Fibroblast of mammary gland (primary cell): ENCODE measurements around the gene CDC42EP2.
A peak's percentile ranks its signal among the peaks of the same experiment; 100 is the strongest.

Source experiments
- DNase-seq: peaks from one replicate; pipeline ENCODE4 v3.0.0-alpha.2; 2010; ENCODE audit warnings: low read depth
- H3K4me3 ChIP-seq: 2 replicates; pipeline ENCODE4 v1.5.1; 2011; ENCODE audit warnings: low read depth, mild to moderate bottlenecking, low read length, moderate library complexity; ENCODE audit not compliant: control insufficient read depth
- TF ChIP-seq, protein P1 (sequence below): conservative IDR thresholded peaks from 2 replicates; pipeline ENCODE4 v1.5.1; 2011; ENCODE audit warnings: low read depth, low read length, inconsistent platforms; ENCODE audit not compliant: control insufficient read depth, insufficient read depth

CDC42EP2 gene

DNA sequence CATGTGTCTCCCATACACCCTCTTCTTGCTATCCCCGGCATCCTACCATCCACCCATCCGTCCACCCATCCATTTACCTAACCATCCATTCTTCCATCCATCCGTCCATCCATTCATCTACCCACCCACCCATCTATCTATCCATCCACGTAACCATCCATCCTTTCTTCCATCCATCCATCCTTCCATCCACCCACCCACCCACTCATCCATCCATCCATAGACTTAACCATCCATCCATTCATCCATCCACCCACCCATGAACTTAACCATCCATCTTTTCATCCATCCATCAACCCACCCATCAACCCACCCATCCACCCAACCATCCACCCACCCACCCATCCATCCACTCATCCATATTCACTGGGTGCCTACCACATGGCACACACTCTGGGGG, 10.6 kb upstream of the CDC42EP2 start:
- TF ChIP-seq, protein P1, sequence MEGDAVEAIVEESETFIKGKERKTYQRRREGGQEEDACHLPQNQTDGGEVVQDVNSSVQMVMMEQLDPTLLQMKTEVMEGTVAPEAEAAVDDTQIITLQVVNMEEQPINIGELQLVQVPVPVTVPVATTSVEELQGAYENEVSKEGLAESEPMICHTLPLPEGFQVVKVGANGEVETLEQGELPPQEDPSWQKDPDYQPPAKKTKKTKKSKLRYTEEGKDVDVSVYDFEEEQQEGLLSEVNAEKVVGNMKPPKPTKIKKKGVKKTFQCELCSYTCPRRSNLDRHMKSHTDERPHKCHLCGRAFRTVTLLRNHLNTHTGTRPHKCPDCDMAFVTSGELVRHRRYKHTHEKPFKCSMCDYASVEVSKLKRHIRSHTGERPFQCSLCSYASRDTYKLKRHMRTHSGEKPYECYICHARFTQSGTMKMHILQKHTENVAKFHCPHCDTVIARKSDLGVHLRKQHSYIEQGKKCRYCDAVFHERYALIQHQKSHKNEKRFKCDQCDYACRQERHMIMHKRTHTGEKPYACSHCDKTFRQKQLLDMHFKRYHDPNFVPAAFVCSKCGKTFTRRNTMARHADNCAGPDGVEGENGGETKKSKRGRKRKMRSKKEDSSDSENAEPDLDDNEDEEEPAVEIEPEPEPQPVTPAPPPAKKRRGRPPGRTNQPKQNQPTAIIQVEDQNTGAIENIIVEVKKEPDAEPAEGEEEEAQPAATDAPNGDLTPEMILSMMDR: no peak

DNA sequence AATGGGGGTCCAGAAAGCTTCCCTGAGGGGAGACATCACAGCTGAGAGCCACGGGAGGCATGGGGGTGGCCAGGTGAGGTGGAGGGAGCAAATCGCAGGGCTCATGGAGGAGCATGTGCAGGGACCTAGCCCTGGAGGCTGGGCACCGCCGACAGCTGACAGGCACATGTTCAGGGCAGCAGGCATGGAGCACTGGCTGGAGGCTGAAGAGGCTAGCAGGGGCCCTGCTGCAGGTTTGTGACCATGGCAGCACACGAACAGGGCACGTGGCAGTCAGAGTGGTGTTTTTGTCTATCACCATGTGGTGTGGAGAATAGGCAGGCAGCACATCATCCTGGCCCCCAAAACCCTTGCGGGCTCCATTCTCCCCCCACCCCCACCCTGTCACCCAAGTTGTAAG, 10.1 kb upstream of the CDC42EP2 start:
- DNase-seq: no peak
- TF ChIP-seq, protein P1: no peak
- no peak overlapping the region for H3K4me3 ChIP-seq

More for the DNA sequence above, 10.6 kb upstream of the CDC42EP2 start:
- H3K4me3 ChIP-seq: no peak overlapping the region
- no peak for DNase-seq

DNA sequence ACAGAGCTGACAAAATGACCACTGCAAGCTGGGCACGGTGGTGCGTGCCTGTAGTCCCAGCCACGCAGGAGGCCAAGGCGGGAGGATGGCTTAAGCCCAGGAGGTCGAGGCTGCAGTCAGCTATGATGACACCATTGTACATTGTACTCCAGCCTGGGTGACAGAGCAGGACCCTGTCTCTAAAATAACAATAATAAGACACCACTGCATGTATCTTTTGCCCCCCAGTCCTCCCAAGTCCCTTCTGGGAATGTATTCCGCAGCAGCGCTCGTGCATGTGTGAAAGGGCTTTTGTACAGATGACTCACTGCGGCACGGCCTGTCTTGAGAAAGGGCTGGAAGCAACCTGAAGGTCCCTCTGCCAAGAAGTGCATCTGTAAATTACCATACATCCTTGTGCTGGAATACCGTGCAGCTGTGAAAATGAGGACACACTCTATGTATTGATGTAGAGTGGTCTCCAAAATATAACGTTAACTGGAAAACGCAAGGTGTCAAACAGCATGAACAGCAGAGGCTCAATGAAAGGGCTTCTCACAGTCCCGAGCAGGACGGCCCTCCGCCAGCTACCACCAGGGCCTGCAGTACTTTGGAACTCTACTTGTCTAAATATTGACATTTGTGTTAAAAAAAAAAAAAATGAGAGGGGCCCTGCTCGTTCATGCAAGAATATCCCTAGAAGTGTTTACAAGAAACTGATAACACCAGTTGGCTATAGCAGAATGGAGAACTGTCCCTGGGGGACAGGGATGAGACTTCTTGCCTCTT, 9.0 kb upstream of the CDC42EP2 start:
- DNase-seq: peak; percentile 68
- TF ChIP-seq, protein P1: no peak
- H3K4me3 ChIP-seq: no peak overlapping the region

DNA sequence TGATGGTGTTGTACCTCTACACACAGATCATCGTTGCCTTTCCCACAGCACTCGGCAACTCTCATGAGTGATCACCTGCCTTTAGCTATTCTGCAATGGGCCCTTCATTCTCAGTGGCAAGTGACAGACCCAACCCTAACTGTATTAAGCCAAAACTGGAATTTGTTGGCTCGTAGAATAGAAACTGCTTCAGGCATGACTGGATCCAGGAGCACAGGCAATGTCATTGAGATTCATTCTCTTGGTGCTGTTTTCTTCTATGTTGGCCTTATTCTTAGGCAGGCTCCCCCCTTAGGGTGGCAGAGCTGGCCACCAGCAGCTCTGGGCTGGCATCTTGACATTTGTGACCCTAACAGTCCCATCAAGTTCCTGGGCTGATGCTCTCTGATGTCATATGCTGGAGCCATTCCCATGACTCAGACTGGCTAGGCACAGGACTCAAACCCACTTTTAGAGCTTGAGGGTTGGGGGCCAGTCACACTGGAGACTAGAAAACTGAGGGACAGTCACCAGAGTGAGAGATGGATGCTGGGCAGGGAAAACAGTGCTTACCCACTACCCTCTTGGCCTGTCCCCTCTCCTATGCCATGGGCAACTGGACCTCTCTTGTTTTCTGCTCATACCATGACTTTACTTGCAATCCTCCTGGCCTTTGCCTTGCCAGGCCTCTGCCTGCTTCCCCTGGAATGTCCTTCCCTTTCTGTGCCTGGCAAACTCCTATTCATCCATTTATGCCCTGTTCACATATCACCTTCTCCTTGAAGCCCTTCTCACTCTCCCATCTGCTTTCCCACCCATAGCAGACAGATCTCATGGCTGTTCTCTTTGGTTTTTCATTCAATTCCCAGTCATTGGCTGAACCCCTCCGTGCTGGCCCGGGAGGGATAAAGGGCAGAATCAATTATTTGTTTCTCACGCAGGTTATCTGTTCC, 7.1 kb upstream of the CDC42EP2 start:
- TF ChIP-seq, protein P1: no peak
- no peak for DNase-seq

DNA sequence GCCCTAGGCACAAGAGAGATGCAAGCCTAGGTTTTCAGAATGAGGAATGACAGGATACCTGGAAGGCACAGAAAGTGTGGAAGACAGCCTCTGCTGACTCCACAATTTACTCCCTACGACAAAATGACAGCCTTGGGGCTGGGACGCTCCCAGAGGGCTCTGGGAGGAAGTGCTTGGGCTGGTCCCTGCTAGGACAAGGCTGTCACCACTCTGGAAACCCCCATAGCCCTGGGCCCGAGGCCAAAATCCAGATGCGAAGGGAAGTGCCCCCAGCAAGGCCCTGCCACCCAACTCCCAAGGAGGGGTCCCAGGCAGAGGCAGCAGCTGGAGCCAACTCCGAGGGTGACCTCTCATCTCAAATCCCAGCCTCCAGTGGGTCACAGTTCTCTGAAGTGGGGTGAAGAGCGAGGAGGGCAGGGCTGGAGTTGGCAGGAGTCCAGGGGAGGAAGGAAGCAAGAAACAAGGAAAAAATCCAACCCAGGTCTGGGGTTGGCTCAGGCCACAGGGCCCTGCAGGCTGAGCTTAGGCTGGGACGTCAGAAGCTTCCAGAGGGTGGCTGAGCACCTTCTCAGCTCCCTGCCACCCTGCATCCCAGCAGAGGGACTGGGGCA, 6.3 kb upstream of the CDC42EP2 start:
- DNase-seq: no peak
- H3K4me3 ChIP-seq: no peak overlapping the region
- TF ChIP-seq, protein P1: no peak

More for the DNA sequence above, 7.1 kb upstream of the CDC42EP2 start:
- no peak overlapping the region for H3K4me3 ChIP-seq

DNA sequence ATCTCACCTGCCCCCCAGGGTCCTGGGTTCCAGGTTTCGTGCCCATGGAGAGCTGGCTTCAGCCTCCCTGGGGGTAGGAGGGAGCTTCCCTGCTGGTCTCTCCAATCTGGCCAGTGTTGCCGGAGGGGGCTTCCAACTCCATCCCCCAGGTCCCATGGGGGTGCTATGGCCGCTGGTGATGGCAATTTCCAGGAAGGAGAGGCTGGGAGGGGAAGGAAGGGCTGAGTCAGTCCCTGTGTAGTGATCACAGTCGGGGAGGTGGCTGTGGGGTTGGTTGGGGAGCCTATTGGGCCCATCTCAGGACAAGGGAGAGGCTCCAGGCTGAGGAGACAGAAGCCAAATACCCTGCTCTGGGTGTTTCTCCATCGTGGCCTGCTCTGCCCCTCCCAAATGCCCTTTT, 5.7 kb upstream of the CDC42EP2 start:
- no peak overlapping the region for H3K4me3 ChIP-seq
- TF ChIP-seq, protein P1: no peak
- DNase-seq: no peak
